CD4-positive, alpha-beta T cell treated with Interferon alpha-2 for 1 hour (primary cell): Measurements from ENCODE around the gene PAGE2B.
"Not testable (repeated sequence)": the region's sequence is repeated elsewhere in the genome, so short reads cannot be mapped to it uniquely, and the experiment has no call there.

Source experiments
- DNase-seq, 2 donors: peaks; one replicate each; pipeline ENCODE4 v3.0.0-alpha.2; 2020 to 2022

Gene PAGE2B

GRCh38 chrX:55074851-55075467 lies at the start of gene PAGE2B:
Gene PAGE2B (plus strand): TSS chrX:55075030. CDS start chrX:55076042, 1,012 bp downstream.
- no peak for DNase-seq

GRCh38 chrX:55026143-55026542 lies 48.7 kb upstream of the PAGE2B start:
- no peak for DNase-seq

GRCh38 chrX:55026840-55027239 lies 48.0 kb upstream of the PAGE2B start:
- no peak for DNase-seq

- DNase-seq = no peak
Measured at GRCh38 chrX:55028040-55028439, 46.8 kb upstream of the PAGE2B start.

- no peak for DNase-seq
Measured at GRCh38 chrX:55028611-55029010, 46.2 kb upstream of the PAGE2B start.

- no peak for DNase-seq
Measured at GRCh38 chrX:55029291-55029690, 45.5 kb upstream of the PAGE2B start.

- DNase-seq = no peak
Measured at GRCh38 chrX:55030271-55031205, 44.3 kb upstream of the PAGE2B start, which contains the start of gene ALAS2. Gene ALAS2 (minus strand): TSS chrX:55030977. CDS start chrX:55026000, 4,977 bp downstream.

GRCh38 chrX:55033429-55033828 lies 41.4 kb upstream of the PAGE2B start:
- no peak for DNase-seq

GRCh38 chrX:55039471-55039870 lies 35.4 kb upstream of the PAGE2B start:
- no peak for DNase-seq

- DNase-seq = no peak
Measured at GRCh38 chrX:55041514-55041913, 33.3 kb upstream of the PAGE2B start.

- not testable (repeated sequence) for DNase-seq
Measured at GRCh38 chrX:55050599-55050998, 24.2 kb upstream of the PAGE2B start.

- peak; percentile 10 to 48 for DNase-seq
Measured at GRCh38 chrX:55056820-55057674, 17.8 kb upstream of the PAGE2B start.

GRCh38 chrX:55057675-55058249 lies 17.1 kb upstream of the PAGE2B start:
- peak; percentile 22 to 60 for DNase-seq

GRCh38 chrX:55067180-55067579 lies 7.7 kb upstream of the PAGE2B start:
- DNase-seq = not testable (repeated sequence)

- DNase-seq = no peak
Measured at GRCh38 chrX:55072286-55072685, 2.5 kb upstream of the PAGE2B start.

- no peak for DNase-seq
Measured at GRCh38 chrX:55088795-55089489, 14.1 kb downstream of the PAGE2B start, which contains the start of gene PAGE2. Gene PAGE2 (plus strand): TSS chrX:55089018. CDS start chrX:55090021, 1,003 bp downstream.

GRCh38 chrX:55098691-55099090 lies 23.9 kb downstream of the PAGE2B start:
- no peak for DNase-seq

- DNase-seq = no peak
Measured at GRCh38 chrX:55099162-55099561, 24.3 kb downstream of the PAGE2B start.

GRCh38 chrX:55102754-55103153 lies 27.9 kb downstream of the PAGE2B start:
- DNase-seq = no peak

GRCh38 chrX:55107262-55107661 lies 32.4 kb downstream of the PAGE2B start:
- DNase-seq = no peak

GRCh38 chrX:55107911-55108310 lies 33.1 kb downstream of the PAGE2B start:
- DNase-seq = no peak

- DNase-seq = no peak
Measured at GRCh38 chrX:55109306-55109705, 34.5 kb downstream of the PAGE2B start.
